ENCODE results near the gene PDE3B.
"Not testable (repeated sequence)": the region's sequence is repeated elsewhere in the genome, so short reads cannot be mapped to it uniquely, and the experiment has no call there.

- TF ChIP-seq CTCF, POLR2A (IDR thresholded peaks at IDR 0.05): not testable (repeated sequence)
Observed at GRCh38 chr11:14743667-14744066, 100.1 kb downstream of the PDE3B start.

Measured in heart left ventricle (tissue), 13 donors.